ENCODE measurements around the gene APOBEC3G.

DNA sequence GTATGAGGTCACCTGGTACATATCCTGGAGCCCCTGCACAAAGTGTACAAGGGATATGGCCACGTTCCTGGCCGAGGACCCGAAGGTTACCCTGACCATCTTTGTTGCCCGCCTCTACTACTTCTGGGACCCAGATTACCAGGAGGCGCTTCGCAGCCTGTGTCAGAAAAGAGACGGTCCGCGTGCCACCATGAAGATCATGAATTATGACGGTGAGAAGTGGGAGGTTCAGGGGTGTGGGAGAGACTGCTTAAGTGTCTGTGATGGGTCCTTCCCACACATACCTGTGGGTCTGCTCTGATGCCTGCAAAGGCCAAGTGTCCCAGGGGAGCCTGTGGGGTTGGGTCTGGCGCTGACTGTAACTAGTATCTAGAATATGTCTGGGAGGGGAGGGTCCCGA is 3.9 kb downstream of the APOBEC3G start:
- TF ChIP-seq SP1 (IDR thresholded peaks at IDR 0.05) (no peak), FOXA1 (IDR thresholded peaks at IDR 0.05) (no peak), SUZ12 (IDR thresholded peaks at IDR 0.05) (no peak), FOXM1 (IDR thresholded peaks at IDR 0.05; ENCODE audit: borderline replicate concordance) (no peak), LEF1 (IDR thresholded peaks at IDR 0.05; ENCODE audit: borderline replicate concordance) (no peak), BHLHE40 (IDR thresholded peaks at IDR 0.05; ENCODE audit: borderline replicate concordance) (no peak), NFRKB (IDR thresholded peaks at IDR 0.05) (no peak), CTBP1 (IDR thresholded peaks at IDR 0.05; ENCODE audit: borderline replicate concordance) (no peak), TARDBP (IDR thresholded peaks at IDR 0.05) (no peak), ARNT (IDR thresholded peaks at IDR 0.05) (no peak), HDGF (IDR thresholded peaks at IDR 0.05; ENCODE audit: borderline replicate concordance) (no peak), FOXK2 (IDR thresholded peaks at IDR 0.05) (no peak), ELF4 (IDR thresholded peaks at IDR 0.05) (no peak)

All from HEK293T (cell line).